HG03039 (cell line): ENCODE results near the gene NBEAL1.
"Not testable (repeated sequence)": the region's sequence is repeated elsewhere in the genome, so short reads cannot be mapped to it uniquely, and the experiment has no call there.

Experiments
- ATAC-seq: cut with Tn5 transposase; IDR thresholded peaks from one replicate; pipeline ENCODE4 v1.9.1; 2021; ENCODE audit warnings: mild to moderate bottlenecking, moderate library complexity; ENCODE audit not compliant: unreplicated experiment

NBEAL1 gene

DNA sequence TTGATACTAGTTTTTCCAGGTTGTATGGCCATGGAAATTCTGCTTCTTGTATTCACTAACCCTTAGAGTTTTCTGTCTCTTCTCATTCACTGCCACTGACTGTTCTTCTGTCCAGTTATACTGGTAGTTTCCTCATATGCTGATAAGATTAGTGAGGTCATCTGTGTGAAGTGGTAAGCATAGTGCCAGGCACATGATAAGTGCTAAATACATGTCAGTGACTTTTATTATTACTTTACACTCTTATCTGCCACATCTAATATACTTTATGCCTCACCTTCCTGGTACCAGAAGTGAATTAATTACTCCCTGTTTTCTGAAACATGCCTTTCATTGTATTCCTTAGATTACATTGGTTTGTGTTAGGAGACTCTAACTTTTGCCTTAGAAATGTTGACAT, 91.3 kb downstream of the NBEAL1 start:
- no peak for ATAC-seq

DNA sequence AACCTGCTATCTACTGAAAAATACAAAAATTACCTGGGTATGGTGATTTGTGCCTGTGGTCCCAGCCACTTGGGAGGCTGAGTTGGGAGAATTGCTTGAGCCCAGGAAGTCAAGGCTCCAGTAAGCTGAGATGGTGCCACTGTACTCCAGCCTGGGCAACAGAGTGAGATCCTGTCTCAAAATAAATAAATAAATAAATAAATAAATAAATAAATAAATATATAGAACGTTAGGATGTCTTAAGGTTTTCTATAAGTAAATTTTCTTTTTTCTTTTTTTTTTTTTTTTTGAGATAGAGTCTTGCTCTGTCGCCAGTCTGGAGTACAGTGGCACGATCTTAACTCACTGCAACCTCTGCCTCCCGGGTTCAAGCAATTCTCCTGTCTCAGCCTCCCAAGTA, 95.8 kb downstream of the NBEAL1 start:
- ATAC-seq: not testable (repeated sequence)

DNA sequence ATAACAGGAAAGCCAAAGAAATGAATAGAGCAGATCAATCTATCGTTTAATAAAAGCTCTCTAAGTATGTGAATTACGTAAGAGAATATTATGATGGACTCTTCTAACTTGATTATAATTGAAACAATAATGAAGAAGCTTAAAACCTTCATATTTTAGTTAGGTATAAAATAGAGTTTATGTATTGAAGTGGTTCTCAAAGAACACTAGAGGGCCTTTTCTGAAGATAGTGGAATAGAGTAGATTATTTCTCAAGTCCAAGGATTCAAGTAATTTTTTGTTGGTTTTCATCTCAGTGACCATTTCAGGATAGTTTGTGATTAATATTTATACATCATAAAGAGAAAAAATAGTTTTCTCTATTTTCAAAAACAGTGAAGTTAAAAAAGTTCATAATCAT, 97.7 kb downstream of the NBEAL1 start:
- ATAC-seq: no peak

- not testable (repeated sequence) for ATAC-seq
Measured at GRCh38 chr2:203115201-203115700, 100.6 kb downstream of the NBEAL1 start.

GRCh38 chr2:203122317-203122986, 107.8 kb downstream of the NBEAL1 start:
- no peak for ATAC-seq

DNA sequence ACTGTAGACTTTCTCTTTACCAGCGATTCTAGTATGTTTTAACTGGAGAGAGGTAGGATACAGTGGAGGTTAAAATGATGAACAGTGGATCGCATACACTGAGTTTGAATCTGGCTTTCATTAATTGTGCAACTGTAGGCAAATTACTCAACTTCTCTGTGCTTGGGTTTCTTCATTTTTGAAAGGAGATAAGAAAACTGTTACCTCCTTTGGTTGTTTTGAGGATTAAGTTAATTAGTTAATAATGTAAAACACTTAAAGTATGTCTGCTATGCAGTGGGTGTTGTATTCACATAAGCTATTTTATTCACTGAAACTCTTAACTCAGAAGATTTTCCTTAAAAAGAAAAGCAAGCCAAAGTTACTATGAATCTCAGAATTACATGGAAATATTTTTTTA, 112.3 kb downstream of the NBEAL1 start:
- no peak for ATAC-seq

DNA sequence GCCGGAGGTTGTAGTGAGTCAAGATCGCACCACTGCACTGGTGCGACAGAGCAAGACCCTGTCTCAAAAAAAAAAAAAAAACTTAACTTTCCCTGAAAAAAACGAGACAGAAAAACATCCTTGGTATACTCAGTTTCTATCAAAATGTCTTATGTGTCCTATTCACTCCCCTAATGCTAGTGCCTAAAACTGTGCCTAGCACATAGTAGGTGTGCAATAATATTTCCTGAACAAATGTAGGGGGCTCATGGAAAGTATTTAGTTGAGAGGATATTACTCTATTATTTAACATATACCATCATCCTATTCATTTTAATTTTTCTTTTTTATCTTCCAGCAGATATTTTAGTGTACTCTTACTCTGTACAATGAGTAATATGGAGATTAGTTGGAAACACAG, 120.4 kb downstream of the NBEAL1 start:
- ATAC-seq: no peak

- ATAC-seq: no peak
Measured at GRCh38 chr2:203143391-203143790, 128.7 kb downstream of the NBEAL1 start.

GRCh38 chr2:203149194-203149593, 134.5 kb downstream of the NBEAL1 start:
- ATAC-seq: no peak

DNA sequence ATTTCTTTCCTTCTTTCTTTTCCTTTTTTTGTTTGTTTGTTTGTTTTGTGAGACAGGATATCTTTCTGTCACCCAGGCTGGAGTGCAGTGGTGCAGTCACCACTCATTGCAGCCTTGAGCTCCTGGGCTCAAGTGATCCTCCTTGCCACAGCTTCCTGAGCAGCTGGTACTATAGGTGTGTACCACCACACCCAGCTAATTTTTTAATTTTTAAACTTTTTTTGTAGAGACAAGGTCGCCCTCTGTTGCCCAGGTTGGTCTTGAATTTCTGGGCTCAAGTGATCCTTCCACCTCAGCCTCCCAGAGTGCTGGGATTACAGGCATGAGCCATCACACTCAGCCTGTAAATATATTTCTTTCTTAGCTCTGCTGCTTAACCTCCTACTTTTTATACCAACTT, 140.7 kb downstream of the NBEAL1 start:
- no peak for ATAC-seq

DNA sequence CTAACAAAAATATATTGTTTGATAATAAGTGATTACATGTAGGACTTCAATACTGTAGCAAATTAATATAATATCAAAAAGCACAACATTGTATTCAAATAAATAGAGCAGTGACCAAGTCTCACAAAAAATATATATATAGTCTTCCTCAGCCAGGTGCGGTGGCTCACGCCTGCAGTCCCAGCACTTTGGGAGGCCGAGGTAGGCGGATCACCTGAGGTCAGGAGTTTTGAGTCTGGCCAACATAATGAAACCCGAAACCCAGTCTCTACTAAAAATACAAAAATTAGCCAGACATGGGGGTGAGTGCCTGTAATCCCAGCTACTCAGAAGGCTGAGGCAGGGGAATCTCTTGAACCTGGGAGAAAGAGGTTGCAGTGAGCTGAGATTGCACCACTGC, 148.0 kb downstream of the NBEAL1 start:
- ATAC-seq: not testable (repeated sequence)

- no peak for ATAC-seq
Measured at GRCh38 chr2:203164311-203164935, 149.7 kb downstream of the NBEAL1 start.

DNA sequence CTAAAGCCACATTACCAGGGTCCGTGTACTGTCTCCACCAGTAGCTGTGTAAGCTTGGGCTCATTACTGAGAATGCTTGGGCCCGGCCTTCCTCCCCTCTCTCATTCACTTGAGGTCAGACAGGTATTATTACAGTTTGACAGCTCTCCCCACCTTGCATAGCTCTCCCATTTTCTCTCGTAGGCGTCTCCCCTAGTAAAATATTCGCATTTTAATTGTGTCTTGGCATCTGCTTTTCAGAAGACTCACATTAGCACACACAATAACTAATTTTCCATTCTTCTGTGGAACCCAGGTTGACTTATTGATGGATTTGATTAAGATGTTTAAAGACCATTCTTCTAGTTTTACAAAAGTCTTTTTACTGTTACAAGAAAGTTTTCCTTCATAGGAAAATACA, 153.1 kb downstream of the NBEAL1 start:
- no peak for ATAC-seq

DNA sequence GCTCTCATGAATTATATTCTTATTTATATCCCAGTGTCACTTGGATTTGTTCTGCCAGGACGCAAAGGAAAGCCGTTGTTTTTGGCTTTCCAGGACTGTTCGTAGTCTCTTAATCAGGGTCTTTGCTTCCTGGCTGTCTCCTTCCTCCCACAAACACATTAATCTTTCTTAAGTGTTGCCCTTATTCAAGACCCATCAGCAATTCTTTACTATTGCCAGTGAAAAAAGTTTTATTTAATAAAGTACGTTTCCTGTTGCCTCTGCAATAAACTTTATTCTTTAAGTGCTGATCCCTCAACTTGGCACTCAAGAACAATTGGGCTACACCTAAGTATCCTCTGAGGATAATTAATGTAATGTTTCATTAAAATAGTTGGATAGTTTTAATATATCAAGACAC, 155.8 kb downstream of the NBEAL1 start:
- no peak for ATAC-seq

- no peak for ATAC-seq
Measured at GRCh38 chr2:203175371-203175770, 160.7 kb downstream of the NBEAL1 start.

DNA sequence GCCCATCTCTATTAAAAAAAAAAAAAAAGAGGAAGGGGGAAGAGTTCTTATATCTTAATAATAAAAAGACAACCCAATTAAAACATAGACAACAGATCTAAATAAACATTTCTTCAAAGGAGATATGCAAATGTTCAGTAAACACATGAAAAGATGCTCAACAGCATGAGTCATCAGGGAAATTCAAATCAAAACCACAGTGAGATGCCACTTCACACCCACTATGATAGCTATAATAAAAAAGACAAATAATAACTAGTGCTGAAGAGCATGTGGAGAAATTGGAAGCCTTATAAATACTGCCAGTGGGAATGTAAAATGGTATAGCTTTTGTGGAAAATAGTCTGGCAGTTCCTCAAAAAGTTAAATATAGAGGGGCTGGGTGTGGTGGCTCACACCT, 162.7 kb downstream of the NBEAL1 start:
- ATAC-seq: no peak

GRCh38 chr2:203185864-203186263, 171.2 kb downstream of the NBEAL1 start:
- ATAC-seq: no peak

DNA sequence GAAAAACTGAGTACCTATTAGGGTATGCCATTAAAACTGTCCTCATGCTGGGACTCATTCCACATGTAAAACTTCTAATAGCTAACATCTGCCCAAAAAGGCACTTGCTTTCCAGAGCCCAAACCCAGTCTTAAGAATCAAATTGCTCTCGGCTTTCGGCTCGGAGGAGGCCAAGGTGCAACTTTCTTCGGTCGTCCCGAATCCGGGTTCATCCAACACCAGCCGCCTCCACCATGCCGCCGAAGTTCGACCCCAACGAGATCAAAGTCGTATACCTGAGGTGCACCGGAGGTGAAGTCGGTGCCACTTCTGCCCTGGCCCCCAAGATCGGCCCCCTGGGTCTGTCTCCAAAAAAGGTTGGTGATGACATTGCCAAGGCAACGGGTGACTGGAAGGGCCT, 175.9 kb downstream of the NBEAL1 start:
- ATAC-seq: not testable (repeated sequence)

DNA sequence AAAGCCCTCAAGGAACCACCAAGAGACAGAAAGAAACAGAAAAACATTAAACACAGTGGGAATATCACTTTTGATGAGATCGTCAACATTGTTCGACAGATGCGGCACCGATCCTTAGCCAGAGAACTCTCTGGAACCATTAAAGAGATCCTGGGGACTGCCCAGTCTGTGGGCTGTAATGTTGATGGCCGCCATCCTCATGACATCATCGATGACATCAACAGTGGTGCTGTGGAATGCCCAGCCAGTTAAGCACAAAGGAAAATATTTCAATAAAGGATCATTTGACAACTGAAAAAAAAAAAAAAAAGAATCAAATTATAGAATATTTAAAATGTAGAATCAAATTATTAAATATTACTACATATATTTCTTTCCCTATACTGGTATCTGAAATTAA, 176.4 kb downstream of the NBEAL1 start:
- ATAC-seq: not testable (repeated sequence)

- ATAC-seq: no peak
Measured at GRCh38 chr2:203191961-203192360, 177.3 kb downstream of the NBEAL1 start.

DNA sequence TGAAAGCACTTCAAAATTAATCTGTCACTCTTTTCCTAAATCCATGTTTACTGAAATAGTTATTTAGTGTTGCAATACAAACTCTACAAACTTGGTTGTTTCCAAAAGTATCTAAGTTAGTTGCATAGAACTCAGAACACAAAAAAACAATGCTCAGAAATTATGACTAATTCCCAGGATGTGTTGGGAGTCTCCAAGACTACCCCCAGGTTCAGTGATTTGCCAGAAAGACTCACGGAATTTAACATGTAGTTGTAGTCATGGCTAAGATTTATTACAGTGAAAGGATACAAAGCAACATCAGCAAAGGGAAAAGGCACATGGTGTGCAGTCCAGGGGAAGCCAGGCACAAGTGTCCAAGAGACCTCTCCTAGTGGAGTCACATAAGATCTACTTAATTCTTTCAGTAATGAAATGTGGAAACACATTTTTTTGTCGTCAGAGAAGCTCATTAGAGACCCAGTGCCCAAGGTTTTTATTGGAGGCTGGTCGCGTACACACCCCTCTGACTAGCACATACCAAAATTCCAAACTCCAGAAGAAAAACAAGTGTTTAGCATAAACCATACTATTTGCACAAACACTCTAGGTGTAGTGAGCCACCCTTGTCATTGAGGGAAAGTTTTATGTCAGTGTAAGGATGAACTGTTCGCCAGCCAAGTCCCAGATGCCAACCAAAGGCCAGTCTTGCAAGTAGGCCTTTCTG, 180.8 kb downstream of the NBEAL1 start:
- no peak for ATAC-seq

DNA sequence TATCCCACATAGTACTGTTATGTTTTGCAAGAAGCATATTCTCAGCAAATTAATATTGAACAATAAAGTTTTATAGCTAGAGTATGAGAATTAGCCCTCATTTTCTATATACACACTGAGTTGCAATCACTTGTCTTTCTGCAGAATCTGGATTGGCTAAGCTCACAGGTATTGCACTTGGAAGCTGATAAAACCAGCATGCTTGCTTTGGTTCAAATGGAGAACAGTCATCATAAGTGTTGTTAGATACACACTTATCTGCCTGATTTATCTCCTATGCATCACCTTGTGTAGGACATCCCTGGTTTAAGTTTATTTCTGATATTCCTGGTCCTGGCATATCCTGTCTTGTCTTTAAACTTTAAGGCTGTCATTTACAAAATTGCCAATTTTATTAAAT, 186.2 kb downstream of the NBEAL1 start:
- no peak for ATAC-seq
